SK-N-SH treated with all-trans-retinoic acid at 6 μM for 48 hours (cell line): ENCODE results near the gene XRCC3.

Source experiments
- CREB5 ChIP-seq: fragments of 250-450 bp; sonication (Bioruptor Pico); IDR thresholded peaks from 2 replicates; pipeline ENCODE4 v1.5.1; 2020; ENCODE audit warnings: low read depth, mild to moderate bottlenecking, moderate library complexity
- CSRNP3 ChIP-seq: fragments of 250-450 bp; sonication (Bioruptor Pico); IDR thresholded peaks from 2 replicates; pipeline ENCODE4 v1.5.1; 2021; ENCODE audit warnings: mild to moderate bottlenecking, moderate library complexity
- ESRRG ChIP-seq: fragments of 250-450 bp; sonication (Bioruptor Pico); IDR thresholded peaks from 2 replicates; pipeline ENCODE4 v1.6.1; 2021; ENCODE audit warnings: mild to moderate bottlenecking
- GLIS3 ChIP-seq: fragments of 250-450 bp; sonication (Bioruptor Pico); IDR thresholded peaks from 2 replicates; pipeline ENCODE4 v1.5.0; 2020; ENCODE audit warnings: mild to moderate bottlenecking, moderate library complexity
- ISL1 ChIP-seq: fragments of 250-450 bp; sonication (Bioruptor Pico); IDR thresholded peaks from 2 replicates; pipeline ENCODE4 v2.1.2; 2022; ENCODE audit warnings: mild to moderate bottlenecking, moderate library complexity
- PATZ1 ChIP-seq: fragments of 250-450 bp; sonication (Bioruptor Pico); IDR thresholded peaks from 2 replicates; pipeline ENCODE4 v1.8.0; 2020; ENCODE audit warnings: mild to moderate bottlenecking, moderate library complexity, borderline replicate concordance
- PPARA ChIP-seq: fragments of 250-450 bp; sonication (Bioruptor Pico); IDR thresholded peaks from 2 replicates; pipeline ENCODE4 v1.5.0; 2020; ENCODE audit warnings: mild to moderate bottlenecking, borderline replicate concordance
- RARB ChIP-seq: fragments of 250-450 bp; sonication (Bioruptor Pico); IDR thresholded peaks from 2 replicates; pipeline ENCODE4 v1.8.0; 2021; ENCODE audit warnings: mild to moderate bottlenecking, moderate library complexity
- SNAI2 ChIP-seq: fragments of 250-450 bp; sonication (Bioruptor Pico); IDR thresholded peaks from 2 replicates; pipeline ENCODE4 v1.5.0; 2020; ENCODE audit warnings: mild to moderate bottlenecking, moderate library complexity
- TOX ChIP-seq: fragments of 250-450 bp; sonication (Bioruptor Pico); IDR thresholded peaks from 2 replicates; pipeline ENCODE4 v1.8.0; 2021; ENCODE audit warnings: mild to moderate bottlenecking, moderate library complexity, borderline replicate concordance
- ZC3H10 ChIP-seq: fragments of 250-450 bp; sonication (Bioruptor Pico); IDR thresholded peaks from 2 replicates; pipeline ENCODE4 v1.5.1; 2021; ENCODE audit warnings: mild to moderate bottlenecking, moderate library complexity
- ZFP3 ChIP-seq: fragments of 250-450 bp; sonication (Bioruptor Pico); IDR thresholded peaks from 2 replicates; pipeline ENCODE4 v1.5.0; 2020; ENCODE audit warnings: mild to moderate bottlenecking, moderate library complexity
- ZNF565 ChIP-seq: fragments of 450-650 bp; formaldehyde crosslinking; conservative IDR thresholded peaks from 2 replicates; pipeline ENCODE4 v1.5.0; 2020; ENCODE audit warnings: low read depth, mild to moderate bottlenecking, moderate library complexity
- ZNF70 ChIP-seq: fragments of 450-650 bp; formaldehyde crosslinking; IDR thresholded peaks from 2 replicates; pipeline ENCODE4 v1.5.0; 2020; ENCODE audit warnings: mild to moderate bottlenecking, moderate library complexity

GRCh38 chr14:103762541-103762940, 47.3 kb upstream of the XRCC3 start:
- TF ChIP-seq ISL1 (CRISPR knock-in tag) (no peak), ZNF70 (CRISPR knock-in tag) (no peak), GLIS3 (no peak), PPARA (CRISPR knock-in tag) (no peak), ZFP3 (CRISPR knock-in tag) (no peak), TOX (CRISPR knock-in tag) (no peak), ZNF565 (CRISPR knock-in tag) (no peak), SNAI2 (CRISPR knock-in tag) (no peak), ZC3H10 (no peak), RARB (no peak), CSRNP3 (CRISPR knock-in tag) (no peak), PATZ1 (CRISPR knock-in tag) (no peak), ESRRG (CRISPR knock-in tag) (no peak), CREB5 (no peak)
